ENCODE measurements around the gene GUSB.

DNA sequence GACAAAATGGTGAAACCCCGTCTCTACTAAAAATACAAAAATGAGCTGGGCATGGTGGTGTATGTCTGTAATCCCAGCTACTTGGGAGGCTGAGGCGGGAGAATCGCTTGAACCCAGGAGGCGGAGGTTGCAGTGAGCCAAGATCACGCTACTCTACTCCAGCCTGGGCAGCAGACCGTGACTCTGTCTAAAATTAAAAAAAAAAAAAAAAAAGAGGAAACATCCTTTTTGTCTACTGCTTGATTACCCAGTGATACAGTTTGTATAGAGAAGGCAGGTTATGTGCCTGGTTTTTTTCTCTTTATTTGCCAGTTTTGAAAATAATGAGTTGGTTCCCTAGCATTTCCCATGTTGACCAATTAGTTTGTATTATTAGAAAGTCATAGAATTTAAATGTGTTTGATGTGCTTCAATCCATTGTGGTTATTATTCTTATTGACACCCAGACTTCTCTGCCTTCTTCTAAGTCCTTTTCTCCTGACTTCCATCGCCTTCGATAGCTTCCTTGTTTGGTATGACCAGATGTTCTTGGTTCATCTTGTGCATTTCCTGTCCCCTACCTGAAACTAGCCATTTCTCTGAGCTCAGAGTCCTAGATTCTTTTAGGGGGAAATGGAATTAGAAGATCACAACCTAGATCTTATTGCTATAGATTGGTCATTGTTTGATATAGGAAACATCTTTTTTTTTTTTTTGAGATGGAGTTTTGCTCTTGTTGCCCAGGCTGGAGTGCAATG, 65.9 kb downstream of the GUSB start:
- no peak for TF ChIP-seq GABPA (IDR thresholded peaks at IDR 0.05; ENCODE audit: low read depth)
- TF ChIP-seq SIN3A (IDR thresholded peaks at IDR 0.05; ENCODE audit: borderline replicate concordance, low read depth, low read length), result no peak
- TF ChIP-seq FOXM1 (IDR thresholded peaks at IDR 0.05; ENCODE audit: low read depth), result no peak
